NT2/D1 (cell line): ENCODE measurements around the gene FTO.

Experiments used
- SUZ12 ChIP-seq: IDR thresholded peaks from 2 replicates; pipeline ENCODE4 v1.6.1; 2011; ENCODE audit not compliant: insufficient read length, insufficient read depth; ENCODE audit errors: extremely low read depth
- YY1 ChIP-seq: IDR thresholded peaks from 2 replicates; pipeline ENCODE4 v1.6.1; 2011; ENCODE audit not compliant: insufficient read length, insufficient read depth
- ZNF274 ChIP-seq: IDR thresholded peaks from 2 replicates; pipeline ENCODE4 v1.6.1; 2011; ENCODE audit warnings: mild to moderate bottlenecking, low read depth, low read length

DNA sequence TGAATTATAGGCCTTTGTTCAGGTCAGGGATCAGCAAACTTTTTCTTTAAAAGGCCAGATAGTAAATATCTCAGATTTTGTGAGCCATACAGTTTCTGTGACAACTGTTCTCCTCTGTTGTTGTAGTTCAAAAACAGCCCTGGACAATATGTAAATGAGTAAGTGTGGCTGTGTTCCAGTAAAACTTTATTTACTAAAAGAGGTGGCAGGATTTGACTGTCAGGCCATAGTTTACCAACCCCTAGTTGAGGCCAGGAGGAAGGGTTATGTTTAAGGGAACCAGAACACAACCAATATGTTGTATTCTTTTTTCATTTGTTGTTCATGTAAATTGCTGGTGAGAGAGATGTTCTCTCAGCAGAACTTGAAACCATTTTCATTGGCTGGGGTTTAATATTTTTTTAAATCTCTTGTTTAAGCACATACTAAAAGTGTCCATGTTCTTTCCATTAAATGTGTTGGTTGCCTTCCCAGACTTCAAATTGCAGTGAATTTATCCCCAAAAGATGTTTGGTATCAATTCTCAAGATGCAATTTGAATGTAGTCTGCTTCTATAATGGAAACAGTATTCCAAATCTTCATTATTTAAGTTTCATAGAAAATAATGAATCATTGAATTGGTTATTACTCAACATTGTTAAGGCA is 260.3 kb downstream of the FTO start:
- TF ChIP-seq YY1 = no peak
- TF ChIP-seq SUZ12 = no peak
- no peak for TF ChIP-seq ZNF274
